Activated naive CD4-positive, alpha-beta T cell treated with anti-CD3 and anti-CD28 coated beads, Interleukin-2, amount 50 U/mL, for 72 hours (primary cell): Measurements from ENCODE around the gene TLK2. TPM values are rescaled to one million over a fixed set of nuclear protein-coding genes. Genes with fewer than 3 reads are reported as not detected.
A peak's percentile ranks its signal among the peaks of the same experiment; 100 is the strongest.
"Not testable (repeated sequence)": the region's sequence is repeated elsewhere in the genome, so short reads cannot be mapped to it uniquely, and the experiment has no call there.

Experiments
- ATAC-seq, 2 donors: fragments of 150-1000 bp; cut with Tn5 transposase; 2 replicates each; pipeline ENCODE4 v1.10.0; 2021; ENCODE audit warnings: mild to moderate bottlenecking in 2 of 2, moderate library complexity in 2 of 2
- DNase-seq, 2 donors: peaks; one replicate each; pipeline ENCODE4 v3.0.0; 2021 to 2022; ENCODE audit warnings: low spot score in 2 of 2
- H3K27ac Mint-ChIP-seq, 2 donors: one replicate each; pipeline ENCODE4 v1.8.0; 2022; ENCODE audit warnings: mild to moderate bottlenecking in 2 of 2, mixed read lengths in 2 of 2
- H3K36me3 Mint-ChIP-seq, 2 donors: one replicate each; pipeline ENCODE4 v1.8.0; 2022; ENCODE audit warnings: mixed read lengths in 2 of 2
- H3K9me3 Mint-ChIP-seq, 2 donors: one replicate each; pipeline ENCODE4 v1.8.0; 2022; ENCODE audit warnings: mixed read lengths in 2 of 2
- total RNA-seq, 2 donors: library from RNA; stranded (reverse); gene quantifications; one replicate each; pipeline ENCODE4 v1.2.3, GENCODE V29; 2022

The TLK2 gene
- total RNA-seq, 2 donors from 2014 or later: 40.7 to 44.4 TPM

- H3K27ac Mint-ChIP-seq, DNase-seq, H3K36me3 Mint-ChIP-seq, H3K9me3 Mint-ChIP-seq, ATAC-seq: not testable (repeated sequence)
Observed at GRCh38 chr17:62524077-62524476, 45.5 kb downstream of the TLK2 start.

GRCh38 chr17:62525317-62525716 lies 46.7 kb downstream of the TLK2 start:
- not testable (repeated sequence) for ATAC-seq, DNase-seq, H3K36me3 Mint-ChIP-seq, H3K27ac Mint-ChIP-seq, H3K9me3 Mint-ChIP-seq

GRCh38 chr17:62530936-62531335 lies 52.3 kb downstream of the TLK2 start:
- not testable (repeated sequence) for H3K27ac Mint-ChIP-seq, H3K36me3 Mint-ChIP-seq

GRCh38 chr17:62536557-62536956 lies 57.9 kb downstream of the TLK2 start:
- not testable (repeated sequence) for DNase-seq, H3K9me3 Mint-ChIP-seq, H3K27ac Mint-ChIP-seq, ATAC-seq, H3K36me3 Mint-ChIP-seq

More at GRCh38 chr17:62530936-62531335, 52.3 kb downstream of the TLK2 start:
- DNase-seq, H3K9me3 Mint-ChIP-seq, ATAC-seq: not testable (repeated sequence)

GRCh38 chr17:62541073-62541472 lies 62.4 kb downstream of the TLK2 start:
- ATAC-seq, DNase-seq, H3K27ac Mint-ChIP-seq, H3K9me3 Mint-ChIP-seq: not testable (repeated sequence)
- peaks cover 19 to 31% of the 10 kb centered on the region in 2 donors for H3K36me3 Mint-ChIP-seq

- peaks cover 19 to 31% of the 10 kb centered on the region in 2 donors for H3K36me3 Mint-ChIP-seq
- not testable (repeated sequence) for H3K27ac Mint-ChIP-seq, DNase-seq, H3K9me3 Mint-ChIP-seq, ATAC-seq
Observed at GRCh38 chr17:62543278-62543775, 64.7 kb downstream of the TLK2 start.

GRCh38 chr17:62546066-62546465 lies 67.4 kb downstream of the TLK2 start:
- not testable (repeated sequence) for H3K9me3 Mint-ChIP-seq, ATAC-seq, H3K27ac Mint-ChIP-seq, DNase-seq
- peaks cover 16 to 26% of the 10 kb centered on the region in 2 donors for H3K36me3 Mint-ChIP-seq

GRCh38 chr17:62552851-62553659 lies 74.4 kb downstream of the TLK2 start:
- peak overlapping the region; percentile 57 to 86 for H3K27ac Mint-ChIP-seq
- H3K9me3 Mint-ChIP-seq, H3K36me3 Mint-ChIP-seq: not testable (repeated sequence)
- ATAC-seq (peak; percentile 86 to 90), DNase-seq (peak in 1 of 2 donors; percentile 30)

GRCh38 chr17:62557532-62557931 lies 78.9 kb downstream of the TLK2 start:
- H3K27ac Mint-ChIP-seq: not testable (repeated sequence)

GRCh38 chr17:62558941-62559340 lies 80.3 kb downstream of the TLK2 start:
- not testable (repeated sequence) for ATAC-seq, H3K9me3 Mint-ChIP-seq

More at GRCh38 chr17:62557532-62557931, 78.9 kb downstream of the TLK2 start:
- H3K9me3 Mint-ChIP-seq, ATAC-seq, DNase-seq: not testable (repeated sequence)
- H3K36me3 Mint-ChIP-seq: peaks cover 4 to 13% of the 10 kb centered on the region in 2 donors

GRCh38 chr17:62560971-62561370 lies 82.3 kb downstream of the TLK2 start:
- not testable (repeated sequence) for ATAC-seq, DNase-seq, H3K27ac Mint-ChIP-seq
- Mint-ChIP-seq H3K36me3 (peaks cover 7 to 32% of the 10 kb centered on the region in 2 donors), H3K9me3 (peaks cover 0 to 11% of the 10 kb centered on the region in 2 donors)

More at GRCh38 chr17:62558941-62559340, 80.3 kb downstream of the TLK2 start:
- H3K27ac Mint-ChIP-seq, DNase-seq: not testable (repeated sequence)
- H3K36me3 Mint-ChIP-seq: peaks cover 0 to 15% of the 10 kb centered on the region in 2 donors

GRCh38 chr17:62562656-62563055 lies 84.0 kb downstream of the TLK2 start:
- peaks cover 12 to 43% of the 10 kb centered on the region in 2 donors for H3K36me3 Mint-ChIP-seq

GRCh38 chr17:62565817-62566216 lies 87.2 kb downstream of the TLK2 start:
- peak overlapping the region in 1 of 2 donors; percentile 7 for H3K27ac Mint-ChIP-seq
- DNase-seq (no peak), ATAC-seq (peak in 1 of 2 donors; percentile 29)
- peaks cover 0 to 16% of the 10 kb centered on the region in 2 donors for H3K9me3 Mint-ChIP-seq
- peaks cover 12 to 49% of the 10 kb centered on the region in 2 donors for H3K36me3 Mint-ChIP-seq

More at GRCh38 chr17:62562656-62563055, 84.0 kb downstream of the TLK2 start:
- H3K9me3 Mint-ChIP-seq: peaks cover 0 to 16% of the 10 kb centered on the region in 2 donors
- DNase-seq (no peak), ATAC-seq (no peak)
- H3K27ac Mint-ChIP-seq: no peak overlapping the region

GRCh38 chr17:62566996-62567578 lies 88.5 kb downstream of the TLK2 start:
- Mint-ChIP-seq H3K27ac (peak overlapping the region in 1 of 2 donors; percentile 63), H3K36me3 (peaks cover 12 to 48% of the 10 kb centered on the region in 2 donors), H3K9me3 (peaks cover 0 to 16% of the 10 kb centered on the region in 2 donors)
- DNase-seq: no peak
- peak; percentile 19 to 70 for ATAC-seq

- no peak overlapping the region for H3K27ac Mint-ChIP-seq
- no peak for ATAC-seq
- H3K36me3 Mint-ChIP-seq: peaks cover 9 to 13% of the 10 kb centered on the region in 2 donors
- DNase-seq: no peak
- H3K9me3 Mint-ChIP-seq: no peaks in the 10 kb centered on the region
Observed at GRCh38 chr17:62572488-62572887, 93.9 kb downstream of the TLK2 start.

- ATAC-seq (no peak), DNase-seq (no peak)
- H3K9me3 Mint-ChIP-seq: no peaks in the 10 kb centered on the region
- peaks cover 9 to 13% of the 10 kb centered on the region in 2 donors for H3K36me3 Mint-ChIP-seq
- no peak overlapping the region for H3K27ac Mint-ChIP-seq
Observed at GRCh38 chr17:62572888-62573401, 94.3 kb downstream of the TLK2 start.
